IMR-90 (cell line): ENCODE results near the gene IDH3G. TPM values are rescaled to one million over a fixed set of nuclear protein-coding genes. Genes with fewer than 3 reads are reported as not detected.
"Not testable (repeated sequence)": the region's sequence is repeated elsewhere in the genome, so short reads cannot be mapped to it uniquely, and the experiment has no call there.

Source experiments
- ATAC-seq: fragments of 200-7000 bp; cut with Tn5 transposase; 2 replicates; pipeline ENCODE4 v1.9.1; 2020; ENCODE audit warnings: low read depth, mild to moderate bottlenecking, moderate library complexity
- BruUV-seq: library from RNA; stranded (reverse); fragments of 400-500 nt; replicated peaks from 2 replicates; lab custom pipeline; 2021; lab: Mats Ljungman, UMichigan
- CTCF ChIA-PET: fragments of 300-600 bp; formaldehyde crosslinking; extraction: SDS; loops from one replicate; lab custom pipeline; 2021; ENCODE audit warnings: antibody characterized with exemption; lab: Yijun Ruan, JAX
- POLR2A ChIA-PET: fragments of 300-600 bp; sonication (Branson Sonifier 250); formaldehyde crosslinking; loops from one replicate; lab custom pipeline; 2022; ENCODE audit warnings: antibody characterized with exemption; ENCODE audit not compliant: unreplicated experiment; lab: Charles Lee
- DNase-seq: peaks from one replicate; pipeline ENCODE4 v3.0.0; 2013
- H2AFZ ChIP-seq: replicated peaks from 2 replicates; pipeline ENCODE3; 2013; ENCODE audit warnings: low read length, mild to moderate bottlenecking; ENCODE audit not compliant: poor library complexity
- H2AK5ac ChIP-seq: 2 replicates; pipeline ENCODE4 v1.6.1; 2013; ENCODE audit warnings: low read depth, low read length, inconsistent platforms
- H2AK9ac ChIP-seq: replicated peaks from 2 replicates; pipeline ENCODE3; 2013; ENCODE audit warnings: mild to moderate bottlenecking, low read depth, low read length, moderate library complexity; ENCODE audit not compliant: poor library complexity
- H2BK120ac ChIP-seq: 2 replicates; pipeline ENCODE4 v1.6.1; 2013; ENCODE audit warnings: low read depth, low read length, inconsistent platforms
- H2BK15ac ChIP-seq: 3 replicates; pipeline ENCODE4 v1.6.1; 2013; ENCODE audit warnings: low read depth, low read length, inconsistent platforms
- H2BK20ac ChIP-seq: 2 replicates; pipeline ENCODE4 v1.6.1; 2013; ENCODE audit warnings: low read depth, mild to moderate bottlenecking, inconsistent platforms, low read length, moderate library complexity
- H2BK5ac ChIP-seq: 2 replicates; pipeline ENCODE4 v1.6.1; 2013; ENCODE audit warnings: mild to moderate bottlenecking, low read depth, low read length, inconsistent platforms; ENCODE audit not compliant: poor library complexity, severe bottlenecking
- H3K14ac ChIP-seq: replicated peaks from 2 replicates; pipeline ENCODE4 v1.6.1; 2013; ENCODE audit warnings: low read depth, low read length, inconsistent platforms
- H3K18ac ChIP-seq: 2 replicates; pipeline ENCODE4 v1.6.1; 2013; ENCODE audit warnings: low read depth, low read length, control low read depth
- H3K23ac ChIP-seq: 2 replicates; pipeline ENCODE4 v1.6.1; 2013; ENCODE audit warnings: low read depth, low read length, inconsistent platforms
- H3K27ac ChIP-seq: 2 replicates; pipeline ENCODE4 v1.5.1; 2013; ENCODE audit warnings: mild to moderate bottlenecking, control low read depth, low read length; ENCODE audit not compliant: insufficient read depth
- H3K27me3 ChIP-seq: 2 replicates; pipeline ENCODE4 v1.6.1; 2013; ENCODE audit warnings: low read length; ENCODE audit not compliant: control insufficient read depth, insufficient read depth
- H3K36me3 ChIP-seq: 2 replicates; pipeline ENCODE4 v1.6.1; 2013; ENCODE audit warnings: low read length, mixed read lengths; ENCODE audit not compliant: control insufficient read depth, insufficient read depth
- H3K4ac ChIP-seq: 2 replicates; pipeline ENCODE4 v1.6.1; 2013; ENCODE audit warnings: low read depth, low read length, inconsistent platforms
- H3K4me1 ChIP-seq: 2 replicates; pipeline ENCODE4 v1.6.1; 2013; ENCODE audit warnings: low read length, mixed read lengths; ENCODE audit not compliant: control insufficient read depth, insufficient read depth
- H3K4me2 ChIP-seq: 2 replicates; pipeline ENCODE4 v1.6.1; 2013; ENCODE audit warnings: low read depth, mild to moderate bottlenecking, control low read depth, low read length, moderate library complexity
- H3K4me3 ChIP-seq: 2 replicates; pipeline ENCODE4 v1.5.1; 2013; ENCODE audit warnings: low read depth, mild to moderate bottlenecking, control low read depth, low read length, moderate library complexity; ENCODE audit not compliant: insufficient read depth
- H3K56ac ChIP-seq: 2 replicates; pipeline ENCODE4 v1.6.1; 2013; ENCODE audit warnings: low read length, inconsistent platforms; ENCODE audit not compliant: insufficient read depth; ENCODE audit errors: extremely low read depth
- H3K79me1 ChIP-seq, 2 experiments: 2 replicates each; pipeline ENCODE4 v1.6.1; 2013; ENCODE audit warnings: low read length in 2 of 2, inconsistent platforms in 1 of 2, low read depth in 1 of 2
- H3K9ac ChIP-seq: 2 replicates; pipeline ENCODE4 v1.6.1; 2013; ENCODE audit warnings: low read depth, low read length, control low read depth
- H3K9me1 ChIP-seq: 2 replicates; pipeline ENCODE4 v1.6.1; 2013; ENCODE audit warnings: low read length, inconsistent platforms; ENCODE audit not compliant: insufficient read depth
- H3K9me3 ChIP-seq: 2 replicates; pipeline ENCODE4 v1.6.1; 2013; ENCODE audit warnings: low read length; ENCODE audit not compliant: control insufficient read depth, insufficient read depth
- H4K20me1 ChIP-seq: 2 replicates; pipeline ENCODE4 v1.6.1; 2013; ENCODE audit warnings: low read length, inconsistent platforms; ENCODE audit not compliant: insufficient read depth
- H4K5ac ChIP-seq: 2 replicates; pipeline ENCODE4 v1.6.1; 2013; ENCODE audit warnings: mild to moderate bottlenecking, low read depth, low read length, control low read depth
- H4K8ac ChIP-seq, 2 experiments: 2 replicates each; pipeline ENCODE4 v1.6.1; 2013; ENCODE audit warnings: low read depth in 2 of 2, low read length in 2 of 2, control low read depth in 1 of 2, inconsistent platforms in 1 of 2
- H4K91ac ChIP-seq: 2 replicates; pipeline ENCODE4 v1.6.1; 2013; ENCODE audit warnings: low read depth, low read length, inconsistent platforms; ENCODE audit not compliant: insufficient read depth
- WGBS, 2 experiments: methylation state at CpG; one replicate each; pipeline versions ENCODE4 v1.1.5 to v1.1.7; 2013; ENCODE audit warnings: missing lambda C conversion rate in 2 of 2; ENCODE audit not compliant: insufficient read length in 1 of 2; ENCODE audit errors: extremely low coverage in 2 of 2; 5-methylcytosine and 5-hydroxymethylcytosine counted together
- dilution Hi-C: fragments of 300-500 bp; cut with HindIII; formaldehyde crosslinking; loops from one replicate; pipeline ENCODE4 v1.14.3; 2018; ENCODE audit warnings: low sequenced_read_pairs; ENCODE audit not compliant: unreplicated experiment
- in situ Hi-C: fragments of 300-500 bp; cut with MboI; formaldehyde crosslinking; loops from 3 replicates; pipeline ENCODE4 v1.14.3; 2019; ENCODE audit warnings: low sequenced_read_pairs, inconsistent platforms, mixed read lengths
- intact Hi-C: fragments of 100-400 bp; cut with micrococcal nuclease; formaldehyde crosslinking; loops from 2 replicates; pipeline ENCODE4 v1.10.0; 2022
- polyA plus RNA-seq, 3 experiments: library from polyadenylated mRNA; depleted of rRNA; stranded (reverse); fragments of >200 nt; gene quantifications; 2 replicates each; pipeline ENCODE4 v1.2.3, GENCODE V29; 2012; ENCODE audit warnings: low replicate concordance in 1 of 3
- total RNA-seq: library from RNA; depleted of rRNA; stranded (reverse); fragments of >200 nt; gene quantifications from 2 replicates; pipeline ENCODE4 v1.2.3, GENCODE V29; 2012

IDH3G gene
- total and polyA plus RNA-seq, 2 of the 4 experiments (the other 2 are of a cell fraction), result 79.4 to 85.7 TPM

- H3K79me1 ChIP-seq, in situ Hi-C loops, H3K14ac ChIP-seq, H4K8ac ChIP-seq, CTCF ChIA-PET, H2BK15ac ChIP-seq, H4K5ac ChIP-seq, H3K9me3 ChIP-seq, H3K36me3 ChIP-seq, H3K9me1 ChIP-seq, H3K4me1 ChIP-seq, dilution Hi-C loops, POLR2A ChIA-PET, H2BK120ac ChIP-seq, H3K4me3 ChIP-seq, H3K27ac ChIP-seq, H4K20me1 ChIP-seq, H3K9ac ChIP-seq, H3K23ac ChIP-seq, H3K27me3 ChIP-seq, H2BK20ac ChIP-seq, H4K91ac ChIP-seq, H3K18ac ChIP-seq, DNase-seq, H3K56ac ChIP-seq, ATAC-seq, H3K4ac ChIP-seq, H2BK5ac ChIP-seq, H2AFZ ChIP-seq, intact Hi-C loops, H2AK9ac ChIP-seq, H2AK5ac ChIP-seq, BruUV-seq, H3K4me2 ChIP-seq: not testable (repeated sequence)
- WGBS, 2 experiments, result 92% methylated on average over 4 of the region's 7 CpGs; no CpG with 5 or more reads in 1 of the 2 experiments
Observed at GRCh38 chrX:153749017-153749416, 45.2 kb downstream of the IDH3G start.

- H3K18ac ChIP-seq, H3K23ac ChIP-seq, ATAC-seq, intact Hi-C loops, H3K4ac ChIP-seq, H3K14ac ChIP-seq, H3K9me3 ChIP-seq, H4K8ac ChIP-seq, H4K91ac ChIP-seq, H4K20me1 ChIP-seq, H2BK120ac ChIP-seq, H2BK15ac ChIP-seq, POLR2A ChIA-PET, H2AFZ ChIP-seq, in situ Hi-C loops, dilution Hi-C loops, H2BK20ac ChIP-seq, H3K36me3 ChIP-seq, H4K5ac ChIP-seq, H2BK5ac ChIP-seq, H3K27me3 ChIP-seq, H3K9me1 ChIP-seq, CTCF ChIA-PET, H3K79me1 ChIP-seq, H3K4me1 ChIP-seq, H3K4me2 ChIP-seq, H2AK5ac ChIP-seq, H3K4me3 ChIP-seq, H2AK9ac ChIP-seq, H3K56ac ChIP-seq, H3K27ac ChIP-seq, DNase-seq, BruUV-seq, H3K9ac ChIP-seq: not testable (repeated sequence)
- no CpG with 5 or more reads among the region's 6 CpGs for WGBS, 2 experiments
Observed at GRCh38 chrX:153746991-153747390, 47.2 kb downstream of the IDH3G start.
